BJ (cell line): ENCODE data around the gene TMEFF1. TPM values are rescaled to one million over a fixed set of nuclear protein-coding genes. Genes with fewer than 3 reads are reported as not detected.

Experiments
- CTCF ChIA-PET: fragments of 350-600 bp; formaldehyde crosslinking; extraction: SDS; loops from one replicate; lab custom pipeline; 2021; ENCODE audit warnings: antibody characterized with exemption, inconsistent platforms; lab: Yijun Ruan, JAX
- POLR2A ChIA-PET: fragments of 300-600 bp; sonication (Branson Sonifier 250); formaldehyde crosslinking; extraction: SDS; loops from one replicate; lab custom pipeline; 2021; ENCODE audit warnings: antibody characterized with exemption; lab: Charles Lee
- DNase-seq: peaks from one replicate; pipeline ENCODE4 v3.0.0-alpha.2; 2011; ENCODE audit warnings: low read depth
- H3K27me3 ChIP-seq: 2 replicates; pipeline ENCODE4 v1.6.0; 2011; ENCODE audit warnings: low read length; ENCODE audit not compliant: control insufficient read depth, insufficient read depth
- H3K36me3 ChIP-seq: 2 replicates; pipeline ENCODE4 v1.5.1; 2011; ENCODE audit warnings: low read length; ENCODE audit not compliant: control insufficient read depth, insufficient read depth
- H3K4me3 ChIP-seq: 2 replicates; pipeline ENCODE4 v1.5.1; 2011; ENCODE audit warnings: low read depth, mild to moderate bottlenecking, control low read depth, low read length
- CTCF ChIP-seq: IDR thresholded peaks from 2 replicates; pipeline ENCODE4 v1.5.1; 2011; ENCODE audit warnings: low read depth, mild to moderate bottlenecking, control low read depth, inconsistent platforms, low read length, moderate library complexity; ENCODE audit not compliant: insufficient read depth
- polyA plus RNA-seq: library from polyadenylated mRNA; depleted of rRNA; stranded (reverse); fragments of >200 nt; gene quantifications from 2 replicates; pipeline ENCODE4 v1.2.3, GENCODE V29; 2011

TMEFF1 gene
- polyA plus RNA-seq, 1 experiment, result 0.10 TPM

GRCh38 chr9:100561256-100561655, 88.3 kb downstream of the TMEFF1 start:
- TF ChIP-seq CTCF, result no peak
- Histone ChIP-seq H3K4me3 (no peak overlapping the region), H3K36me3 (no peaks in the 10 kb centered on the region), H3K27me3 (no peaks in the 10 kb centered on the region)
- ChIA-PET POLR2A (no interaction called here), CTCF (no interaction called here)
- DNase-seq, result no peak

- TF ChIP-seq CTCF, result no peak
- ChIA-PET CTCF (no interaction called here), POLR2A (no interaction called here)
- DNase-seq, result no peak
- Histone ChIP-seq H3K4me3 (no peak overlapping the region), H3K27me3 (no peaks in the 10 kb centered on the region), H3K36me3 (no peaks in the 10 kb centered on the region; the same call in 1 of the 2 replicates)
Observed at GRCh38 chr9:100567856-100568255, 94.9 kb downstream of the TMEFF1 start.

DNA sequence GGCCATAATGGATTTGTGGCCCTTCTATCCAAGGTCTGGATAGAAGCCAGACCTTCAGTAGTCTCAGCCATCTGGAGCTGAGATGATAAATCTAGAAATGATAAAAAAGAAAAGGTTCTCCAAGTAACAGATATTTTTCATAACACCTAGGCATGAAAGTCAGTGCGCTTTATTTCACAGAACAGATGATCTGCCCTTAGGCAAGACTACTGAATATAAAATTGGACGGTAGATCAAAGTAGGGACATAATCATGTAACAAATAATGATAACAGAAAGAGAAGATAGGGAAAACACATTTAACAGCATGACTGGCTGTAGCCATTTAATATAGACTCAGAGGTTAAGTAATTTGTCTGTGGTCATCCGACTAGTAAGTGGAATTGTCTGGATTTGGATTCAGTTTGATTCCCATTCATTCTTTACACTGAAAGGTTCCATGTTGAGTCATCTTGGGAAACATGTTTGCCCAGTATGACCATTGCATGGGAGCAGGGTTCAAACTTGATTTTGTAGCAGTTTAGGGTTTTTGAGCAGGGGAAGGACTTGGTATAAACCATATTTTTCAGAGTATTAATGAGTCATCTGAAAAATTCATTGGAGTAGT, 100.8 kb downstream of the TMEFF1 start:
- no peak for TF ChIP-seq CTCF
- POLR2A ChIA-PET, result no interaction called here
- Histone ChIP-seq H3K4me3 (no peak overlapping the region), H3K36me3 (no peaks in the 10 kb centered on the region; the same call in 1 of the 2 replicates), H3K27me3 (no peaks in the 10 kb centered on the region)
- CTCF ChIA-PET, result interaction anchor here (1.7 kb wide), 1 partner anchor 18 kb away, joined by 3 read pairs; no protein-coding TSS in a partner anchor
- no peak for DNase-seq

- Histone ChIP-seq H3K36me3 (no peaks in the 10 kb centered on the region; the same call in 1 of the 2 replicates), H3K4me3 (no peak overlapping the region), H3K27me3 (no peaks in the 10 kb centered on the region)
- ChIA-PET POLR2A (no interaction called here), CTCF (interaction anchor here (1.0 kb wide), 1 partner anchor 68 kb away, joined by 7 read pairs; no protein-coding TSS in a partner anchor)
- DNase-seq, result no peak
- no peak for TF ChIP-seq CTCF
Observed at GRCh38 chr9:100575006-100575405, 102.1 kb downstream of the TMEFF1 start.

- CTCF ChIA-PET, result interaction anchor here (1.0 kb wide), 1 partner anchor 69 kb away, joined by 7 read pairs; no protein-coding TSS in a partner anchor
- DNase-seq, result peak; percentile 42
- Histone ChIP-seq H3K4me3 (no peak overlapping the region), H3K27me3 (no peaks in the 10 kb centered on the region), H3K36me3 (no peaks in the 10 kb centered on the region)
- TF ChIP-seq CTCF, result no peak
- POLR2A ChIA-PET, result no interaction called here
Observed at GRCh38 chr9:100575765-100576386, 102.9 kb downstream of the TMEFF1 start.
